SKM-1 (cell line): ENCODE results near the gene ZNF672.
"Not testable (repeated sequence)": the region's sequence is repeated elsewhere in the genome, so short reads cannot be mapped to it uniquely, and the experiment has no call there.

Source experiments
- DNase-seq: peaks from one replicate; lab custom pipeline; 2025; ENCODE audit not compliant: unreplicated experiment; lab: John Stamatoyannopoulos, UW

The ZNF672 gene

DNA sequence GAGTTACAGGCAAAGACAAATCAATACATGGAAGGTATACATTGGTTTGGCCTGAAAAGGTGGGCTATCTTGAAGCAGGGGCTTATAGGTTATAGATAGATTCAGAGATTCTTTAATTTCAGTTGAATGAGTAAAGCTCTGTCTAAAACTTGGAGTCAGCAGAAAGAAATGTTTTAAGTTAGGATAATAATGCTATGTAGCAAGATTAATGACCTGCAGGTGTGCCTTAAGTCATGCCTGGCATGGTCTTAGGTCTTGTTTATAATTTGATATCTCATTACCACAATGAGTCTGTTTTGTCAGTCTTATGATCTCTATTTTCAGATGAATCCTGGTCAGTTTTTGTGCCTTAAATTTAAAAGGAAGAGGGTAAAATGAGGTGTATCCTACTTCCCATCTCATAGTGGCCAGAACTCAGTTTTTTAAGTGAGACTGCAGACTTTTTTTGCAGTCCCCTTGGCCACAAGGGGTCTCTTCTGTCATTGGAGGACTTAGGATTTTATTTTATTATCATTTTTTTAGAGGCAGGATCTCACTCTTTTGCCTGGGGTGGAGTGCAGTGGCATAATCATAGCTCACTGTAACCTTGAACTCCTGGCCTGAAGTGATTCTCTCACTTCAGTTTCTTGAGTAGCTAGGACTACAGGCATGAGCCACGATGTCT, 46.7 kb downstream of the ZNF672 start:
- no peak for DNase-seq

DNA sequence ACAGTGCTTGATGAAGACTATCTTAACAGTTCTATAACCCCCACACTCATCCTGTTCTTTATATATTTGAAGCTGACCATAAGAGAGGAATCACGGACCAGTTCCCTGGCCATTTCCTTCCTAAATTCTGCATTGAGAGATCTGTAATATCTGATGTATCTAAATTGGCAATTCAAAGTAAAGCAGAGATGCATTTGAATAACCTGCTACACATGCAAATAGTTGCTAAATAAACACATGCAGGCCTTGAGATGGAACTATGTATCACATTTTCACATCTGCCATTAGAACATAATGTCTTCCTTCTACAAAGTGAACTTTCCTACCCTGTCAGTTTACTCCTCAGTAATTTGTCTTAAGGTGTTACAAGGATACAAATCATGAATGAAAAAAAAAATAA, 47.6 kb downstream of the ZNF672 start:
- no peak for DNase-seq

DNA sequence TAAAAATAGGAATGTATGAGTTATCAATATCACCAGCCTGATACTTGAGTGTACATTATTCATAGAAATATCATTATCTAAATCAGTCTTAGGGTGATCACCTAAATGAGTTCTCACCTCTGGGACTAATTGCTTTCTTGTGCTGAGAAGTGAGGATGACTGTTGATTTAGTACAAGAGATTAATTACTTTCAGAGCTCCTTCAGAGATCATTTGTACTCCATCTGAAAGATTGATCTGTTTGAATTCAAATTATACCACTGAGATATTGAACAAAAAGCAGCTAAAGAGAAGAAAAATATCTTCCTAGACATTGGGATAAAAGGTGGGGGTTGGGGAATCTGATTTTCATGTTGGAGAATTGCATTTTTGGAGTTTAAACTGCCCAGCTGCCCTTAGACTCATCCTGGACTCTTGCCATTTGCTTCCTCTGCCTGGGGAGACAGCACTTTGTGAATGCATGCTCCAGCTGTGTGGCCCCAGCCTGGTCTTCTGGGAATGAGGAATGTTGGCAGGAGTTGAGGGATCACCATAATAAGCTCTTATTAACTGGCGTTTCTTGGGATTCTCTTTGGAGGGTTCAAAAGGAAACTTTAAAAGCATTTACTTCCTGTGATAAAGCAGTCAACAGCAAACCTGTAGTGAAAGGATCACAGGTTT, 48.3 kb downstream of the ZNF672 start:
- DNase-seq: no peak

- not testable (repeated sequence) for DNase-seq
Measured at GRCh38 chr1:248889914-248890243, 51.9 kb downstream of the ZNF672 start.

- DNase-seq: no peak
Measured at GRCh38 chr1:248890549-248891498, 52.8 kb downstream of the ZNF672 start.

GRCh38 chr1:248891758-248892157, 53.7 kb downstream of the ZNF672 start:
- DNase-seq: no peak

DNA sequence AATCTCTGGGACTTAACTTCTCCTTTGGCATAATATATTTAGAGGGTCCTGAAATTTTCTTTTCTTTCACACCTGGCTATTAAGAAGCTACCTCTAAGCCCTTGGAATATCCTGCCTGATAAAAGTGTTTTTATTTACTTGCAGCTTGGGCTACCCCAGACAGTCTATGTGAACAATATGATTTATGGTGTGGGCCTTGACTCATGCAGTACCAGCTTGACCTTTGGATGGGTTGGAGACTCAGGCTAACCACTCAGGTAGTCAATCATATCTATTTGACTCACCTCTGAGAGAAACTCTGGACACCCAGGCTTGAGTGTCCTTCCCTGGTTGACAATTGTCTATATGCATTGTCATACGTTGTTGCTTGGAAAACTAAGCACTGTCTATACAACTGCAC, 54.6 kb downstream of the ZNF672 start:
- DNase-seq: no peak

DNA sequence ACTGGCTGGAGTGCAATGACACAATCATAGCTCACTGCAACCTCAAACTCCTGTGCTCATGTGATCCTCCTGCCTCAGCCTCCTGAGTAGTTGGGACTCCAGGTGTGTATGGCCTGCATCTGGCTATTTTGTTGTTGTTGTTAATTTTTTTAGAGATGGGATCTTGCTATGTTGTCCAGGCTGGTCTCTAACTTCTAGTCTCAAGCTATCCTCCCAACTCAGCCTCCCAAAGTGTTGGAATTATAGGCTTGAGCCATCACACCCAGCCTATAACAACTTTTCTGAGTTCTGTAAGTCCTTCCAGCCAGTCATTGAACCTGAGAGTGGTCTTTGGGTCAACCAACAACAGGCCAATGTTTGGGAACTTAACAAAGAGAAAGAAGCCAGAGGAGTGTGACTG, 56.8 kb downstream of the ZNF672 start:
- DNase-seq: no peak

- DNase-seq: no peak
Measured at GRCh38 chr1:248897412-248898337, 59.7 kb downstream of the ZNF672 start.
